ENCODE data around the gene ZNF497. TPM values are rescaled to one million over a fixed set of nuclear protein-coding genes. Genes with fewer than 3 reads are reported as not detected.
A peak's percentile ranks its signal among the peaks of the same experiment; 100 is the strongest.

ZNF497 gene
- total and polyA plus RNA-seq, 9 of the 15 experiments (the other 6 are each of a cell fraction or from before 2014, with no cell fraction given) = 0.06 to 0.98 (median 0.44) TPM; not detected in 1

DNA sequence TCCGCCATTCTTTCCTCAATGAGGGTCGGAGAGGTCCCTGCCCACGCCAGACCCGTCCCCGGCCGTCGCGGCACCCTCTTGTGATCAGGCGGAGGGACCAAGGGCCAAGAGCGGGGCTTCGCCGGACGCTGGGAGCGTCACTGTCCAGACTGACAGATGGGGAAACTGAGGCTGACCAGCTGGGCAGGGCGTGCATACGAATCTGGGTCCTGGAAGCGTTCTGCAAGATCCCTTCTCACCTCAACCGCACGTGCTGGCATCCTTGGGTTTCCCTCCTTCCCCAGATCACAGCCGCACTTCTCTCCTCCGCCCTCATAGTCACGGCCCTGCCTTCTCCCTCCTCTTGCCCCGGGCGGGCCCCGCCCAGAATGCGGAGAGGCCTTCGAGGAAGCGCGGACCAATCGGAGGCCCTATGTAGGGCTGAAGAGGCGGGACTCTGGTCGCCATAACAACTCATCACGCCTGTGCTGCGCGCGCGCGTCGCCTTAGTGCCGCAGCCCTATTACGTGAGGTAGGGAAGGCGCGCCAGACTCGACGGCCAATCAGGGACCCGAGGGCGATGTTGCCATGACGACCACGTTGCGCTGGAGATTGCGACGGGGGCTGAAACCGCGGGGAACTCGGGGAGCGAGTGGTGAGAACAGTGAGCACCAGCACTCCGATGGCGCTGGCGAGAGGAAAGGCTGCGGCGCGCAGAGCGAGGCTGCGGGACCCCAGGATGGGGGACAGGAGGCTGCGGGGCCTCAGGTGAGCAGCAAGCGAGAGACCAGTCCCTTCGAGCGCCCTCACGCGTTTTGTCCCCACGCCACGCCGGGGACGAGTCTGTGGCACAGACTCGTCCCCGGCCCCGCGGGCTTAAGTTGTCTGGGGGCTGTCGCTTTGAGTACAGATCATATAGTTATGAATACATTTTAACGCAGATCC lies 38.6 kb upstream of the ZNF497 start (continued):
- TF ChIP-seq, protein P1, sequence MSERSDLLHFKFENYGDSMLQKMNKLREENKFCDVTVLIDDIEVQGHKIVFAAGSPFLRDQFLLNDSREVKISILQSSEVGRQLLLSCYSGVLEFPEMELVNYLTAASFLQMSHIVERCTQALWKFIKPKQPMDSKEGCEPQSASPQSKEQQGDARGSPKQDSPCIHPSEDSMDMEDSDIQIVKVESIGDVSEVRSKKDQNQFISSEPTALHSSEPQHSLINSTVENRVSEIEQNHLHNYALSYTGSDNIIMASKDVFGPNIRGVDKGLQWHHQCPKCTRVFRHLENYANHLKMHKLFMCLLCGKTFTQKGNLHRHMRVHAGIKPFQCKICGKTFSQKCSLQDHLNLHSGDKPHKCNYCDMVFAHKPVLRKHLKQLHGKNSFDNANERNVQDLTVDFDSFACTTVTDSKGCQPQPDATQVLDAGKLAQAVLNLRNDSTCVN (CRISPR knock-in tag; IDR thresholded peaks at IDR 0.05) = 0 out of 2 replicates have a peak, but pooled peaks have one; percentile 33
- TF ChIP-seq LCOR (CRISPR knock-in tag; IDR thresholded peaks at IDR 0.05) = 0 out of 2 replicates have a peak, but pooled peaks have one; percentile 64
- no peak; the same call in 1 of the 2 replicates for TF ChIP-seq CBX1 (IDR thresholded peaks at IDR 0.05; ENCODE audit: low read depth)
- TF ChIP-seq ZNF589 (CRISPR knock-in tag; IDR thresholded peaks at IDR 0.05; ENCODE audit: low read depth) = no peak; the same call in 1 of the 2 replicates
- no peak for TF ChIP-seq MIER1 (IDR thresholded peaks at IDR 0.05; ENCODE audit: low read depth)
- TF ChIP-seq, protein P2, sequence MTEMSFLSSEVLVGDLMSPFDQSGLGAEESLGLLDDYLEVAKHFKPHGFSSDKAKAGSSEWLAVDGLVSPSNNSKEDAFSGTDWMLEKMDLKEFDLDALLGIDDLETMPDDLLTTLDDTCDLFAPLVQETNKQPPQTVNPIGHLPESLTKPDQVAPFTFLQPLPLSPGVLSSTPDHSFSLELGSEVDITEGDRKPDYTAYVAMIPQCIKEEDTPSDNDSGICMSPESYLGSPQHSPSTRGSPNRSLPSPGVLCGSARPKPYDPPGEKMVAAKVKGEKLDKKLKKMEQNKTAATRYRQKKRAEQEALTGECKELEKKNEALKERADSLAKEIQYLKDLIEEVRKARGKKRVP (CRISPR knock-in tag; IDR thresholded peaks at IDR 0.05) = 0 out of 2 replicates have a peak, but pooled peaks have one; percentile 12
- TF ChIP-seq ZNF384 (IDR thresholded peaks at IDR 0.05; ENCODE audit: low read depth, low read length) = peak; percentile 7; the same call in 1 of the 2 replicates
- TF ChIP-seq ZNF224 (CRISPR knock-in tag; IDR thresholded peaks at IDR 0.05) = no peak
- no peak for TF ChIP-seq TGIF2 (CRISPR knock-in tag; IDR thresholded peaks at IDR 0.05)
- no peak for TF ChIP-seq HMG20B (CRISPR knock-in tag; IDR thresholded peaks at IDR 0.05)
- TF ChIP-seq ZNF431 (CRISPR knock-in tag; IDR thresholded peaks at IDR 0.05) = no peak
- no peak for TF ChIP-seq DNMT1 (IDR thresholded peaks at IDR 0.05)
- TF ChIP-seq, protein P3, sequence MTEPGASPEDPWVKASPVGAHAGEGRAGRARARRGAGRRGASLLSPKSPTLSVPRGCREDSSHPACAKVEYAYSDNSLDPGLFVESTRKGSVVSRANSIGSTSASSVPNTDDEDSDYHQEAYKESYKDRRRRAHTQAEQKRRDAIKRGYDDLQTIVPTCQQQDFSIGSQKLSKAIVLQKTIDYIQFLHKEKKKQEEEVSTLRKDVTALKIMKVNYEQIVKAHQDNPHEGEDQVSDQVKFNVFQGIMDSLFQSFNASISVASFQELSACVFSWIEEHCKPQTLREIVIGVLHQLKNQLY (CRISPR knock-in tag; conservative IDR thresholded peaks at IDR 0.05) = no peak; a peak in 1 of 4 replicates
- TF ChIP-seq, protein P4, sequence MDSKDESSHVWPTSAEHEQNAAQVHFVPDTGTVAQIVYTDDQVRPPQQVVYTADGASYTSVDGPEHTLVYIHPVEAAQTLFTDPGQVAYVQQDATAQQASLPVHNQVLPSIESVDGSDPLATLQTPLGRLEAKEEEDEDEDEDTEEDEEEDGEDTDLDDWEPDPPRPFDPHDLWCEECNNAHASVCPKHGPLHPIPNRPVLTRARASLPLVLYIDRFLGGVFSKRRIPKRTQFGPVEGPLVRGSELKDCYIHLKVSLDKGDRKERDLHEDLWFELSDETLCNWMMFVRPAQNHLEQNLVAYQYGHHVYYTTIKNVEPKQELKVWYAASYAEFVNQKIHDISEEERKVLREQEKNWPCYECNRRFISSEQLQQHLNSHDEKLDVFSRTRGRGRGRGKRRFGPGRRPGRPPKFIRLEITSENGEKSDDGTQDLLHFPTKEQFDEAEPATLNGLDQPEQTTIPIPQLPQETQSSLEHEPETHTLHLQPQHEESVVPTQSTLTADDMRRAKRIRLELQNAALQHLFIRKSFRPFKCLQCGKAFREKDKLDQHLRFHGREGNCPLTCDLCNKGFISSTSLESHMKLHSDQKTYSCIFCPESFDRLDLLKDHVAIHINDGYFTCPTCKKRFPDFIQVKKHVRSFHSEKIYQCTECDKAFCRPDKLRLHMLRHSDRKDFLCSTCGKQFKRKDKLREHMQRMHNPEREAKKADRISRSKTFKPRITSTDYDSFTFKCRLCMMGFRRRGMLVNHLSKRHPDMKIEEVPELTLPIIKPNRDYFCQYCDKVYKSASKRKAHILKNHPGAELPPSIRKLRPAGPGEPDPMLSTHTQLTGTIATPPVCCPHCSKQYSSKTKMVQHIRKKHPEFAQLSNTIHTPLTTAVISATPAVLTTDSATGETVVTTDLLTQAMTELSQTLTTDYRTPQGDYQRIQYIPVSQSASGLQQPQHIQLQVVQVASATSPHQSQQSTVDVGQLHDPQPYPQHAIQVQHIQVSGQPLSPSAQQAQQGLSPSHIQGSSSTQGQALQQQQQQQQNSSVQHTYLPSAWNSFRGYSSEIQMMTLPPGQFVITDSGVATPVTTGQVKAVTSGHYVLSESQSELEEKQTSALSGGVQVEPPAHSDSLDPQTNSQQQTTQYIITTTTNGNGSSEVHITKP (IDR thresholded peaks at IDR 0.05; ENCODE audit: partially characterized antibody) = peak; percentile 70
- TF ChIP-seq CTBP1 (IDR thresholded peaks at IDR 0.05; ENCODE audit: borderline replicate concordance) = peak; percentile 88
- TF ChIP-seq, protein P5, sequence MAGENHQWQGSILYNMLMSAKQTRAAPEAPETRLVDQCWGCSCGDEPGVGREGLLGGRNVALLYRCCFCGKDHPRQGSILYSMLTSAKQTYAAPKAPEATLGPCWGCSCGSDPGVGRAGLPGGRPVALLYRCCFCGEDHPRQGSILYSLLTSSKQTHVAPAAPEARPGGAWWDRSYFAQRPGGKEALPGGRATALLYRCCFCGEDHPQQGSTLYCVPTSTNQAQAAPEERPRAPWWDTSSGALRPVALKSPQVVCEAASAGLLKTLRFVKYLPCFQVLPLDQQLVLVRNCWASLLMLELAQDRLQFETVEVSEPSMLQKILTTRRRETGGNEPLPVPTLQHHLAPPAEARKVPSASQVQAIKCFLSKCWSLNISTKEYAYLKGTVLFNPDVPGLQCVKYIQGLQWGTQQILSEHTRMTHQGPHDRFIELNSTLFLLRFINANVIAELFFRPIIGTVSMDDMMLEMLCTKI (IDR thresholded peaks at IDR 0.05; ENCODE audit: partially characterized antibody) = no peak
- no peak for TF ChIP-seq XRCC4 (IDR thresholded peaks at IDR 0.05; ENCODE audit: extremely low read depth, insufficient read depth, insufficient read length)
- no peak for TF ChIP-seq ZFPM2 (CRISPR knock-in tag; IDR thresholded peaks at IDR 0.05)
- TF ChIP-seq PHF8 (IDR thresholded peaks at IDR 0.05; ENCODE audit: borderline replicate concordance, low read length) = peak; percentile 87; the same call in 1 of the 2 replicates

Measured in K562 (cell line).